Measurements from ENCODE around the gene GLRB. TPM values are rescaled to one million over a fixed set of nuclear protein-coding genes. Genes with fewer than 3 reads are reported as not detected.

Gene GLRB
- total and polyA plus RNA-seq, 7 donors, result under 0.01 to 14.5 (median 4.7) TPM; not detected in 1

DNA sequence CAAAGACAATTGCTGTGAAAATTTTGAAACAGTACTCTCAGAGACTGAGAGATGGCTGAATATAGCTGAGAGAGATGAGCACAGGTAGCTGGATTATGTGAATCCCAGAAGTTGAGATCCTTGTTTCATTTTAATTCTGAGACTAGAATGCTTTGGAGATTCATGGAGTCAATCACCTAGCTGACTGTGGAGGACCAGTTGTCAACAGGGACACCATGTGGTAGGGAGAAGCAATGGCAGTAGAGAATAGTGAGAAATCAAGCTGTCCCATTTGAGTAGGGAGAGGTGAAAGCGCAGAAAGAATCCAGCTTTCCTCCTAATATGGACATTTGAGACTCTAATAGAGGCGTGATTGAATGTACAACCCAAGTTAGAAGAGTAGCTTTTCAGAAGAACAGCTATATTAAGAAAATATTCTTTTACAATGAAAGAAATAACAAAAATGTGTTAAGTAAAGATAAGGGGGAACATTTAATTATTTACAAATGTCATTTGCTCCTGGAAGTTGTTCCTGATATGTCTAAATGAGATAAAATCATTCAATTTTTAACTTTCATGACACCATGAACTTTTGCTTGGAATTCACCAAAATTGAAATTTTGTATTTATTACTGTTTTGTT lies 30.3 kb upstream of the GLRB start:
- Histone ChIP-seq H3K9me3 (no peaks in the 10 kb centered on the region), H3K27me3 (no peaks in the 10 kb centered on the region), H3K36me3 (no peaks in the 10 kb centered on the region), H3K4me3 (no peak overlapping the region), H3K27ac (no peak overlapping the region), H3K4me1 (peaks cover 0 to 5% (median 0%) of the 10 kb centered on the region in 4 donors)
- 15 to 38% methylated on average over 2 of the region's 2 CpGs for WGBS, 2 donors
- no peak for TF ChIP-seq EP300 (IDR thresholded peaks at IDR 0.05)
- TF ChIP-seq, protein P1, sequence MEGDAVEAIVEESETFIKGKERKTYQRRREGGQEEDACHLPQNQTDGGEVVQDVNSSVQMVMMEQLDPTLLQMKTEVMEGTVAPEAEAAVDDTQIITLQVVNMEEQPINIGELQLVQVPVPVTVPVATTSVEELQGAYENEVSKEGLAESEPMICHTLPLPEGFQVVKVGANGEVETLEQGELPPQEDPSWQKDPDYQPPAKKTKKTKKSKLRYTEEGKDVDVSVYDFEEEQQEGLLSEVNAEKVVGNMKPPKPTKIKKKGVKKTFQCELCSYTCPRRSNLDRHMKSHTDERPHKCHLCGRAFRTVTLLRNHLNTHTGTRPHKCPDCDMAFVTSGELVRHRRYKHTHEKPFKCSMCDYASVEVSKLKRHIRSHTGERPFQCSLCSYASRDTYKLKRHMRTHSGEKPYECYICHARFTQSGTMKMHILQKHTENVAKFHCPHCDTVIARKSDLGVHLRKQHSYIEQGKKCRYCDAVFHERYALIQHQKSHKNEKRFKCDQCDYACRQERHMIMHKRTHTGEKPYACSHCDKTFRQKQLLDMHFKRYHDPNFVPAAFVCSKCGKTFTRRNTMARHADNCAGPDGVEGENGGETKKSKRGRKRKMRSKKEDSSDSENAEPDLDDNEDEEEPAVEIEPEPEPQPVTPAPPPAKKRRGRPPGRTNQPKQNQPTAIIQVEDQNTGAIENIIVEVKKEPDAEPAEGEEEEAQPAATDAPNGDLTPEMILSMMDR (IDR thresholded peaks at IDR 0.05), result peak; percentile 41 to 77 (median 64)
- intact Hi-C loops (cut with DNase I), result loop anchor here (2.0 to 10.0 kb wide), 7 partner anchors 75 to 1641 kb away; partner anchors contain the start of genes CTSO and PDGFC
- peak; percentile 66 for DNase-seq

DNA sequence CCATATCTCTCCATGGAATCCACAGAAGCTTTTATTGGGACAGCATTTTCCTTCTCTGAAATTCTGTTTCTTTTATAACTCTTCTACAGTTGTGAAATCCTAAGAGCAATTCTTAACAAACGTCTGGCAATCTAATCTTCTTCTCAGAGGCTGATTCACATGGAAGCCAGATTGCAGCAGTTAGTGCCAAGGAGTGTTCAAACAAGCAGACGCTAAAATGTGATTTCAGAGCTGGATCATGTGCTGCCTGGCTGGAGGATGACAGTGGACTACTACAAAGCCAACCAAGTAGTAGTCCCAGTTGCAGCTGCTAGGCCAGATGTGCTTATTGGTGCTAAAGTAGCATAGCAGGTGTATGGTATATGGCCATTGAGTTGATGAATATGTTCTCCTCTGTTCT lies 27.7 kb upstream of the GLRB start:
- Histone ChIP-seq H3K36me3 (no peaks in the 10 kb centered on the region), H3K27ac (no peak overlapping the region), H3K4me1 (peaks cover 0 to 5% (median 0%) of the 10 kb centered on the region in 4 donors), H3K4me3 (no peak overlapping the region), H3K27me3 (no peaks in the 10 kb centered on the region), H3K9me3 (no peaks in the 10 kb centered on the region)
- DNase-seq, result peak; percentile 87
- TF ChIP-seq POLR2A (IDR thresholded peaks at IDR 0.05) (no peak), EP300 (IDR thresholded peaks at IDR 0.05) (no peak), POLR2AphosphoS5 (IDR thresholded peaks at IDR 0.05) (peak in 2 of 4 donors; percentile 24 to 46)
- TF ChIP-seq, protein P1 (IDR thresholded peaks at IDR 0.05), result no peak
- 21 to 57% methylated on average over 2 of the region's 2 CpGs for WGBS, 2 donors
- intact Hi-C loops (cut with DNase I), result loop anchor here (5.0 to 10.0 kb wide), 6 partner anchors 273 to 1643 kb away; partner anchors contain the start of gene CTSO

DNA sequence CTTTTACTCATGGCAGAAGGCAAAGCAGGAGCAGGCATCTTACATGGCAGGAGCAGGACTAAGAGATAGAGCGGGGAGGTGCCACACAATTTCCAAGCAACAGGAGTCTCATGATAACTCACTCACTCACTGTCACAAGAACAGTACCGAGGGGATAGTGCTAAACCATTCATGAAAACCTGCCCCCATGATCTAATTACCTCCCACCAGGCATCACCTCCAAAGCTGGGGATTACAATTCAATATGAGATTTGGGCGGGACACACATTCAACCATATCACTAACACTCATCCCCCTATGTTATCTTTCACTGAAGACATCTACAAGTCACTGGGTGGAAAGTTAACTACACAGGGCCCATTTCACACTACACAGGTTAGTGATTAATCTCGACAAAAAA lies 25.4 kb upstream of the GLRB start:
- H3K27me3 ChIP-seq, result no peaks in the 10 kb centered on the region
- 88 to 91% methylated on average over 4 of the region's 4 CpGs for WGBS, 2 donors
- H3K9me3 ChIP-seq, result no peaks in the 10 kb centered on the region
- no peak overlapping the region for H3K27ac ChIP-seq
- H3K4me1 ChIP-seq, result peaks cover 0 to 1% (median 0%) of the 10 kb centered on the region in 4 donors
- no peak for TF ChIP-seq EP300 (IDR thresholded peaks at IDR 0.05)
- no peak for TF ChIP-seq POLR2AphosphoS5 (IDR thresholded peaks at IDR 0.05)
- TF ChIP-seq, protein P1 (IDR thresholded peaks at IDR 0.05), result no peak
- TF ChIP-seq POLR2A (IDR thresholded peaks at IDR 0.05), result no peak
- DNase-seq, result no peak
- H3K36me3 ChIP-seq, result no peaks in the 10 kb centered on the region
- H3K4me3 ChIP-seq, result no peak overlapping the region
- intact Hi-C loops (cut with DNase I), result no loop called here

- intact Hi-C loops (cut with DNase I), result no loop called here
- TF ChIP-seq POLR2AphosphoS5 (IDR thresholded peaks at IDR 0.05) (no peak), EP300 (IDR thresholded peaks at IDR 0.05) (no peak), POLR2A (IDR thresholded peaks at IDR 0.05) (no peak)
- TF ChIP-seq, protein P1 (IDR thresholded peaks at IDR 0.05), result no peak
- WGBS, 2 donors, result 85 to 86% methylated on average over 11 of the region's 11 CpGs
These were observed 23.4 kb upstream of the GLRB start for GRCh38 chr4:157052429-157053040.

More at GRCh38 chr4:157052429-157053040, 23.4 kb upstream of the GLRB start:
- H3K36me3 ChIP-seq, result no peaks in the 10 kb centered on the region
- H3K4me1 ChIP-seq, result no peaks in the 10 kb centered on the region
- no peak overlapping the region for H3K27ac ChIP-seq
- H3K4me3 ChIP-seq, result no peak overlapping the region
- H3K27me3 ChIP-seq, result no peaks in the 10 kb centered on the region
- H3K9me3 ChIP-seq, result no peaks in the 10 kb centered on the region
- DNase-seq, result no peak

Data from sigmoid colon (tissue), 7 donors.